Measurements from ENCODE around the gene TSHZ2.

The TSHZ2 gene

DNA sequence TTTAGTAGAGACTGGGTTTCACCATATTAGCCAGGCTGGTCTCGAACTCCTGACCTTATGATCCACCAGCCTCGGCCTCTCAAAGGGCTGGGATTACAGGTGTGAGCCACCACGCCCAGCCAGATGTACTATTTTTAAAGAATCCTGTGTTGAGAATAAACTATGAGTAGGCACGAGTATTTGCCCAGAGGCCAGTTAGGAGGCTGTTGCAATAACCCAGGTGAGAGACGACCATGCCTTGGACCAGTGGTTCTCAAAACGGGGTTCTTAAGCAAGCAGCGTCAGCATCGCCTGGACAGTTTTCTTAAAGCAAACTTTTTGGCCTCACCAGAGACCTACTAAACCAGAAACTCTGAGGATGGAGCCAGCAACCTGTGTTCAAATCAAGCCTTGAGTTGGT is 362.7 kb downstream of the TSHZ2 start:
- no peak overlapping the region for H3K4me3 ChIP-seq (ENCODE audit: low read length)
- TF ChIP-seq, protein P1, sequence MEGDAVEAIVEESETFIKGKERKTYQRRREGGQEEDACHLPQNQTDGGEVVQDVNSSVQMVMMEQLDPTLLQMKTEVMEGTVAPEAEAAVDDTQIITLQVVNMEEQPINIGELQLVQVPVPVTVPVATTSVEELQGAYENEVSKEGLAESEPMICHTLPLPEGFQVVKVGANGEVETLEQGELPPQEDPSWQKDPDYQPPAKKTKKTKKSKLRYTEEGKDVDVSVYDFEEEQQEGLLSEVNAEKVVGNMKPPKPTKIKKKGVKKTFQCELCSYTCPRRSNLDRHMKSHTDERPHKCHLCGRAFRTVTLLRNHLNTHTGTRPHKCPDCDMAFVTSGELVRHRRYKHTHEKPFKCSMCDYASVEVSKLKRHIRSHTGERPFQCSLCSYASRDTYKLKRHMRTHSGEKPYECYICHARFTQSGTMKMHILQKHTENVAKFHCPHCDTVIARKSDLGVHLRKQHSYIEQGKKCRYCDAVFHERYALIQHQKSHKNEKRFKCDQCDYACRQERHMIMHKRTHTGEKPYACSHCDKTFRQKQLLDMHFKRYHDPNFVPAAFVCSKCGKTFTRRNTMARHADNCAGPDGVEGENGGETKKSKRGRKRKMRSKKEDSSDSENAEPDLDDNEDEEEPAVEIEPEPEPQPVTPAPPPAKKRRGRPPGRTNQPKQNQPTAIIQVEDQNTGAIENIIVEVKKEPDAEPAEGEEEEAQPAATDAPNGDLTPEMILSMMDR (conservative IDR thresholded peaks at IDR 0.05; ENCODE audit: low read length) = no peak
- no peak for DNase-seq (ENCODE audit: low read depth)

DNA sequence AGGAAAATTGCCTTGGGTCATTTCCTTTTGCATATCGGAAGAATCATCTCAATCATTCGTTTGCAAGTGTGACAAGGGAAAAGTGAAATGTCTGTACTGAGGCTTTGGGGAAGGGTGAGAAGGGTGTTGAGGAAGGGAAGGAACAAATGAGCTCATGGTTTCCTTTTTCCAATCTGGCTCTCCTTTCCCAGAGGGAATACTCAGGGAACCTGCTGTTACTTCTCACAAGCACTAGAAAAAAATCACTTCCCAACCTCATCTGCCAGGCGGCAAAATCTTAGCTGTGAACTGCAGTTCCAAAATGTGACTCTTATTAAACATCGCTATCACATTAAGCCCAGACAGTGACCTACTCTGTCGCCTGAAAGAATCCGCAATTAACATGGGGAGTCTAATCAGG is 363.4 kb downstream of the TSHZ2 start:
- DNase-seq (ENCODE audit: low read depth) = no peak
- TF ChIP-seq, protein P1 (conservative IDR thresholded peaks at IDR 0.05; ENCODE audit: low read length) = no peak
- H3K4me3 ChIP-seq (ENCODE audit: low read length) = no peak overlapping the region

DNA sequence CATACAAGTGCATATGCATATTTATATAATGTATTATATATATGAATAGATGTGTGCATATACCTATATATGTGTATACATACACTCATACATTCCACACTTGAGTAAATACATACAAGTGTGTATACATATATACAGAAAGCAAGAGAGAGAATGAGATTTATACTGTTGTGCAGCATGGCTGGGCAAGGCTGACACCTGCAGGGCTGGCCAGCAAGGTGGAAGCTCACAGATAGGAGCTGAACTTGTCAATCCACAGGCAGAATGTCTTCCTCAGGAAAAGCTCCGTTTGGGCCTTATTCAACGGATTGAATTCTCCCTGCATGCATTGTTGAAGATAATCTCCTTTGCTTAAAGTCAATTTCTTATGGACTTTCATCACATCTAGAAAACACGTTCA is 364.7 kb downstream of the TSHZ2 start:
- DNase-seq (ENCODE audit: low read depth) = no peak
- TF ChIP-seq, protein P1 (conservative IDR thresholded peaks at IDR 0.05; ENCODE audit: low read length) = no peak
- H3K4me3 ChIP-seq (ENCODE audit: low read length) = no peak overlapping the region

DNA sequence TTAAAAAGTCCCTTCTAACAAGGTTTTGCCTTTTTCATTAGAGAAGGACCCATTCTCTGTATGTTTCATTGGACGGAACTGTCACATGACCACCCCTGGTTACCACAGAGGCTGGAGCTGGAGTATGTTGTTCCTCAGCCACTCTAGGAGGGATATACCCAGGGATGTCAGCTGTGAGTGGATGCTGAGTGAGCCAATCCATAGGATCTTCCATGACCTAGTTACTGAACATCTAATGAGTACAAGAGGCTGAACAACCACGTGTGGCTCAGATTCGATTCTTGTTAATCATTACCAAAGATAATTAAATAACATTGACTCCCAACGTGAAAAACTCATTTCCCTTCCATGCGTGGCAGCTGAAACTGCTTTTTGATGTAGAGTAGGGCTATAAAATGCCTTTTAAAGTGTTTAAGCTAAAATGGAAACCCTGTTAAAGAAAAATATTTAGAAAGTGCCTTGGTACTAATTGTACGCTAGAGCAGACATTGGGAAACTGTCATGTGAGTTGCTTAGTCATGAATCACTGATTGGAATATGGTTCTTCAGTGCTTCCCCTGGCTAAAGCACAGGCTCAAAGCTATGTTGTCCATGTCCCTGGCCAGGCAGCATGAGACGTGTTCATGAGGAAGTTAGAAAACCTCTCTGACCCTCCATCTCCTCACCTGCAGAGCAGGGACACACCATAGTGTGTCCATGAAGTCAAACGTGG is 365.4 kb downstream of the TSHZ2 start:
- no peak for DNase-seq (ENCODE audit: low read depth)
- TF ChIP-seq, protein P1 (conservative IDR thresholded peaks at IDR 0.05; ENCODE audit: low read length) = no peak
- H3K4me3 ChIP-seq (ENCODE audit: low read length) = no peak overlapping the region

DNA sequence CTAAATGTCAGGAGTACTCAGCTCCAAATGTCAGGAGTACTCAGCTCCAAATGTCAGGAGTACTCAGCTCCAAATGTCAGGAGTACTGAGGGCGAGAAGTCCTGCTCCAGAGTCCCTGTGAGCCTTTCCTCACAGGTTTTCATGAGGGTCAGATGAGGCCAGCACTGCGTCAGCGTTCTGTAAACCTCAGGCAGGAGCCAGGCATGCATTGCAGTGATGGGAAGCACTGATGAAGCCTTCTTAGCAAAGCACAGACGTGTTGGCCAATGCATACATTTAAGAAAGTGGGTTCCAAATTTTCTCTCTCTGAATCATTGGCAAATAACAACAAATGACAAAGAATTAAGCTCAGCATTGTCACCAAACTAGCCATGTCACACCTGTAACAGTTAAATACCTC is 366.6 kb downstream of the TSHZ2 start:
- no peak for DNase-seq (ENCODE audit: low read depth)
- no peak overlapping the region for H3K4me3 ChIP-seq (ENCODE audit: low read length)
- TF ChIP-seq, protein P1 (conservative IDR thresholded peaks at IDR 0.05; ENCODE audit: low read length) = no peak

DNA sequence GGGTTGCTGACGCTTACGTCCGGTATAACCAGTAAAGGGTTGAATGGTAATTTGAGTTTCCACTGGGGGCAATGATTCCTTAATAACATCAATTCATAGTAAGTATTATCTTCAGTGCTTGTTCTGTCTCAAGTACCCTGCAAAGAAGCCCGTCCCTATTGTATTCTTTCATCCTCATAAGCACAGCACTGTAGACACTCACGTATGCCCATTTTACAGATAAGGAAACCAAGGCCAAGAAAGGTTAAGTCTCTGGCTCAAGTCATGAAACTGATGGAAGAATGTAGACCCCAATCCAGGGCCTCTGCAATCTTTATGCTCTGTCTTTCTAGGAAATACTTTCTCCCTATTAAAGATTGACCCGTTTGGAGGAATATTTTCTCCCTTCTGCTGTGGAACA is 370.3 kb downstream of the TSHZ2 start:
- no peak for DNase-seq (ENCODE audit: low read depth)
- TF ChIP-seq, protein P1 (conservative IDR thresholded peaks at IDR 0.05; ENCODE audit: low read length) = no peak
- H3K4me3 ChIP-seq (ENCODE audit: low read length) = no peak overlapping the region

DNA sequence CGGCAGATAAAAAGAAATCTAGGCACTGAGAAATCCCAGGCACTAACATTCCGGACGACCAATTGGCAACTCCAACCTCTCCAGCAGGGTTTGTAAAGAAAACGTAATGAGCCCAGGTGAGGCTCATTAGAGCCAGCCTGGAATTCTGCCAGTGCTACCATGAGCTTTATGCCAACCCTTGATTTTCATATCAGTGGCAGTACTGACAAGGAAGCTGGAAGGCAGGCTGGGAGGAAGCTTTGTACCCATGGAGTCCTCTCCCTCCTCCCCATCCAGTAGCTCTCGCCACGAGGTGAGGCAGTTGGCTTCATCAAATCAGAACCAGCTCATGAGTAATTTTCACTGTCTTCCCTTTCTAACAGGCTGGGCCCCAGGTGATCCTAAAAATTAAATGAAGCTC is 371.3 kb downstream of the TSHZ2 start:
- DNase-seq (ENCODE audit: low read depth) = no peak
- TF ChIP-seq, protein P1 (conservative IDR thresholded peaks at IDR 0.05; ENCODE audit: low read length) = no peak
- H3K4me3 ChIP-seq (ENCODE audit: low read length) = no peak overlapping the region
